Body of pancreas (tissue), 4 donors: ENCODE measurements around the gene RHNO1.

ENCODE experiments used
- POLR2A ChIP-seq, 3 donors: fragments of 450-650 bp; IDR thresholded peaks; one replicate each; pipeline ENCODE4 v1.6.1; 2016; ENCODE audit warnings: antibody characterized with exemption in 3 of 3, mild to moderate bottlenecking in 2 of 3
- TF ChIP-seq, protein P1 (sequence below), 7 experiments: fragments of 450-650 bp in 4 of 7; fragments of 200-600 bp in 3 of 7; sonication (generic) in 3 of 7; IDR thresholded peaks; one replicate each; pipeline ENCODE4 v1.5.1; 2016 to 2019; ENCODE audit warnings: antibody characterized with exemption in 7 of 7

DNA sequence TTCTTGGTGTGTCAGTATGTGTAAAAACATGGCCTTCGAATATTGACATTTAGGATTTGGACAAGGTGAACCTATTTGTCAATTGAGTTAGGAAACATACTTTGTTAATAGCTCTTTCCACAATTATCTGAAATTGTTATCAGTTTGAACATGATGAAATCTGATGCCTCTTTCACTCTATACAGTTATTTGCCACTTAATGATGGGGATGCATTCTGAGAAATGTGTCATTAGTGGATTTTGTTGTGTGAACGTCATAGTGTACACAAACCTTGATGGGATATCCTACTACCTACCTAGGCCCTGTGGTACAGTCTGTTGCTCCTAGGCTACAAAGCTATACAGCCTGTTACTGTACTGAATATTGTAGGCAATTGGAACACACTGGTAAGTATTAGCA lies 18.5 kb downstream of the RHNO1 start:
- TF ChIP-seq POLR2A (IDR thresholded peaks at IDR 0.05) = no peak
- TF ChIP-seq, protein P1, sequence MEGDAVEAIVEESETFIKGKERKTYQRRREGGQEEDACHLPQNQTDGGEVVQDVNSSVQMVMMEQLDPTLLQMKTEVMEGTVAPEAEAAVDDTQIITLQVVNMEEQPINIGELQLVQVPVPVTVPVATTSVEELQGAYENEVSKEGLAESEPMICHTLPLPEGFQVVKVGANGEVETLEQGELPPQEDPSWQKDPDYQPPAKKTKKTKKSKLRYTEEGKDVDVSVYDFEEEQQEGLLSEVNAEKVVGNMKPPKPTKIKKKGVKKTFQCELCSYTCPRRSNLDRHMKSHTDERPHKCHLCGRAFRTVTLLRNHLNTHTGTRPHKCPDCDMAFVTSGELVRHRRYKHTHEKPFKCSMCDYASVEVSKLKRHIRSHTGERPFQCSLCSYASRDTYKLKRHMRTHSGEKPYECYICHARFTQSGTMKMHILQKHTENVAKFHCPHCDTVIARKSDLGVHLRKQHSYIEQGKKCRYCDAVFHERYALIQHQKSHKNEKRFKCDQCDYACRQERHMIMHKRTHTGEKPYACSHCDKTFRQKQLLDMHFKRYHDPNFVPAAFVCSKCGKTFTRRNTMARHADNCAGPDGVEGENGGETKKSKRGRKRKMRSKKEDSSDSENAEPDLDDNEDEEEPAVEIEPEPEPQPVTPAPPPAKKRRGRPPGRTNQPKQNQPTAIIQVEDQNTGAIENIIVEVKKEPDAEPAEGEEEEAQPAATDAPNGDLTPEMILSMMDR (IDR thresholded peaks at IDR 0.05) = no peak
